Spleen (tissue), 11 donors: ENCODE measurements around the gene ITPR1. TPM values are rescaled to one million over a fixed set of nuclear protein-coding genes. Genes with fewer than 3 reads are reported as not detected.

Source experiments
- DNase-seq: peaks from one replicate; pipeline ENCODE4 v3.0.0-alpha.2; 2020
- H3K27ac ChIP-seq, 8 donors: fragments of 200-600 bp; sonication (generic) in 7 of 8; 1 replicate in 4 of 8; 2 replicates in 4 of 8; pipeline versions ENCODE4 v1.5.0 to v1.8.0; 2016 to 2021; ENCODE audit warnings: inconsistent platforms in 4 of 8, mild to moderate bottlenecking in 4 of 8, moderate library complexity in 1 of 8
- H3K27me3 ChIP-seq, 7 donors: fragments of 200-600 bp; sonication (generic) in 6 of 7; replicated peaks in 1 of 7; 1 replicate in 4 of 7; 2 replicates in 3 of 7; pipeline versions ENCODE4 v1.5.0 to v1.8.0; 2016 to 2021; ENCODE audit warnings: inconsistent platforms in 3 of 7, mild to moderate bottlenecking in 1 of 7
- H3K36me3 ChIP-seq, 6 donors: fragments of 200-600 bp; sonication (generic) in 5 of 6; 1 replicate in 4 of 6; 2 replicates in 2 of 6; pipeline versions ENCODE4 v1.5.0 to v1.8.0; 2016 to 2021; ENCODE audit warnings: inconsistent platforms in 2 of 6
- H3K4me1 ChIP-seq, 6 donors: fragments of 200-600 bp; sonication (generic) in 5 of 6; 1 replicate in 3 of 6; 2 replicates in 3 of 6; pipeline versions ENCODE4 v1.5.0 to v1.8.0; 2016 to 2021; ENCODE audit warnings: inconsistent platforms in 3 of 6
- H3K4me3 ChIP-seq, 8 donors: fragments of 200-600 bp; sonication (generic) in 7 of 8; 1 replicate in 4 of 8; 2 replicates in 4 of 8; pipeline versions ENCODE4 v1.5.0 to v1.8.0; 2016 to 2021; ENCODE audit warnings: inconsistent platforms in 4 of 8, mild to moderate bottlenecking in 4 of 8, moderate library complexity in 2 of 8
- H3K9me3 ChIP-seq, 8 donors: fragments of 200-600 bp; sonication (generic) in 7 of 8; 1 replicate in 4 of 8; 2 replicates in 4 of 8; pipeline versions ENCODE4 v1.5.0 to v1.8.0; 2016 to 2021; ENCODE audit warnings: inconsistent platforms in 4 of 8
- POLR2A ChIP-seq, 3 donors: fragments of 450-650 bp; IDR thresholded peaks; one replicate each; pipeline ENCODE4 v1.5.1; 2017; ENCODE audit warnings: antibody characterized with exemption in 3 of 3, mild to moderate bottlenecking in 1 of 3
- POLR2AphosphoS5 ChIP-seq, 3 donors: sonication (generic); formaldehyde crosslinking; IDR thresholded peaks; one replicate each; pipeline ENCODE4 v1.5.1; 2017; ENCODE audit warnings: antibody characterized with exemption in 3 of 3
- WGBS, 5 donors: extraction: QIAGEN DNeasy Blood & Tissue Kit in 3 of 5; methylation state at CpG; one replicate each; pipeline versions ENCODE4 v1.1.5 to v1.1.7; 2013 to 2018; 5-methylcytosine and 5-hydroxymethylcytosine counted together
- intact Hi-C: fragments of 100-400 bp; cut with DNase I; formaldehyde crosslinking; loops from one replicate; pipeline ENCODE4 v1.15.0; 2023; ENCODE audit warnings: low total_unique reads
- polyA plus RNA-seq, 3 donors: library from polyadenylated mRNA; stranded (reverse); fragments of 200-250 nt; gene quantifications; one replicate each; pipeline ENCODE4 v1.2.1, GENCODE V29; 2013
- total RNA-seq, 7 donors: library from RNA; depleted of rRNA in 3 of 7; stranded (reverse); fragments of >200 nt in 3 of 7; fragmentation: NEBNext Ultra II Directional in 4 of 7; extraction: Animal tissue kit (Norgen Biotek cat#: 25700) in 4 of 7; gene quantifications; one replicate each; pipeline versions ENCODE4 v1.1.0 to v1.2.1, GENCODE V29; 2016 to 2021
- TF ChIP-seq, protein P1 (sequence below), 11 experiments: fragments of 200-600 bp in 7 of 11; fragments of 450-650 bp in 4 of 11; sonication (generic) in 4 of 11; IDR thresholded peaks in 8 of 11; conservative IDR thresholded peaks in 3 of 11; 1 replicate in 7 of 11; 2 replicates in 4 of 11; pipeline versions ENCODE4 v1.4.0 to v1.8.0; 2016 to 2021; ENCODE audit warnings: antibody characterized with exemption in 11 of 11, inconsistent platforms in 4 of 11, mild to moderate bottlenecking in 1 of 11
- donor health status: healthy with polysubstance abuse.
- donor health status: DM: no; HTN: no; CAD: no; lungs with moderate emphysema.
- donor health status: DM: no; HTN: no; CAD: no.
- donor health status: Bipolar disorder and iron deficiency.
- donor health status: healthy.
- donor health status: DM: no; HTN: no; CAD: no.
- donor health status: DM: yes; HTN: yes; CAD: no.

The ITPR1 gene
- total and polyA plus RNA-seq, 10 donors: 17.5 to 194 (median 129) TPM

DNA sequence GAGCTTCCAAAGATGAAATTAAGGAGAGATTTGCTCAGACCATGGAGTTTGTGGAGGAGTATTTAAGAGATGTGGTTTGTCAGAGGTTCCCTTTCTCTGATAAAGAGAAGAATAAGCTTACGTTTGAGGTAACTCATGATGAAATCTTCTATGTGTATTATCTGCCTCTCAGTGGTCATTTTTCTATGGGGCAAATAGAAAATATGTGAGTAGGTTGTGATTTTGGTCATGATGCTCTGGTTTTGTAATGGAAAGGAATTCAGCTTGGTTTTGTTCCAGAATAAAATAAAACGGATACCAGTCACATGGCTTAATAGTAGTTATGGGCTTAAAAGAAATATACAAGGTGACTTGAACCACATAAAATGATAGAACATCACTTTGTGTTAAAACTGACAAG lies 181.1 kb downstream of the ITPR1 start:
- TF ChIP-seq POLR2AphosphoS5 (IDR thresholded peaks at IDR 0.05) (no peak), POLR2A (IDR thresholded peaks at IDR 0.05) (no peak)
- TF ChIP-seq, protein P1, sequence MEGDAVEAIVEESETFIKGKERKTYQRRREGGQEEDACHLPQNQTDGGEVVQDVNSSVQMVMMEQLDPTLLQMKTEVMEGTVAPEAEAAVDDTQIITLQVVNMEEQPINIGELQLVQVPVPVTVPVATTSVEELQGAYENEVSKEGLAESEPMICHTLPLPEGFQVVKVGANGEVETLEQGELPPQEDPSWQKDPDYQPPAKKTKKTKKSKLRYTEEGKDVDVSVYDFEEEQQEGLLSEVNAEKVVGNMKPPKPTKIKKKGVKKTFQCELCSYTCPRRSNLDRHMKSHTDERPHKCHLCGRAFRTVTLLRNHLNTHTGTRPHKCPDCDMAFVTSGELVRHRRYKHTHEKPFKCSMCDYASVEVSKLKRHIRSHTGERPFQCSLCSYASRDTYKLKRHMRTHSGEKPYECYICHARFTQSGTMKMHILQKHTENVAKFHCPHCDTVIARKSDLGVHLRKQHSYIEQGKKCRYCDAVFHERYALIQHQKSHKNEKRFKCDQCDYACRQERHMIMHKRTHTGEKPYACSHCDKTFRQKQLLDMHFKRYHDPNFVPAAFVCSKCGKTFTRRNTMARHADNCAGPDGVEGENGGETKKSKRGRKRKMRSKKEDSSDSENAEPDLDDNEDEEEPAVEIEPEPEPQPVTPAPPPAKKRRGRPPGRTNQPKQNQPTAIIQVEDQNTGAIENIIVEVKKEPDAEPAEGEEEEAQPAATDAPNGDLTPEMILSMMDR (IDR thresholded peaks at IDR 0.05 in 8 of 11, conservative IDR thresholded peaks at IDR 0.05 in 3 of 11): no peak
- intact Hi-C loops: no loop called here
- Histone ChIP-seq H3K4me3 (no peak overlapping the region), H3K4me1 (no peaks in the 10 kb centered on the region), H3K27ac (no peak overlapping the region), H3K36me3 (peaks cover 4 to 100% (median 73%) of the 10 kb centered on the region in 6 donors), H3K9me3 (no peaks in the 10 kb centered on the region), H3K27me3 (no peaks in the 10 kb centered on the region)
- no peak for DNase-seq
- 68 to 85% (median 76%) methylated on average over 2 of the region's 2 CpGs for WGBS, 5 donors

GRCh38 chr3:4675704-4676103 lies 182.6 kb downstream of the ITPR1 start:
- Histone ChIP-seq H3K27me3 (no peaks in the 10 kb centered on the region), H3K4me3 (no peak overlapping the region), H3K27ac (no peak overlapping the region), H3K4me1 (no peaks in the 10 kb centered on the region), H3K9me3 (no peaks in the 10 kb centered on the region), H3K36me3 (peaks cover 4 to 100% (median 67%) of the 10 kb centered on the region in 6 donors)
- DNase-seq: no peak
- WGBS, 5 donors: 75 to 97% (median 89%) methylated on average over 1 of the region's 1 CpG
- TF ChIP-seq POLR2AphosphoS5 (IDR thresholded peaks at IDR 0.05): no peak
- TF ChIP-seq, protein P1 (IDR thresholded peaks at IDR 0.05 in 8 of 11, conservative IDR thresholded peaks at IDR 0.05 in 3 of 11): no peak
- intact Hi-C loops: no loop called here

DNA sequence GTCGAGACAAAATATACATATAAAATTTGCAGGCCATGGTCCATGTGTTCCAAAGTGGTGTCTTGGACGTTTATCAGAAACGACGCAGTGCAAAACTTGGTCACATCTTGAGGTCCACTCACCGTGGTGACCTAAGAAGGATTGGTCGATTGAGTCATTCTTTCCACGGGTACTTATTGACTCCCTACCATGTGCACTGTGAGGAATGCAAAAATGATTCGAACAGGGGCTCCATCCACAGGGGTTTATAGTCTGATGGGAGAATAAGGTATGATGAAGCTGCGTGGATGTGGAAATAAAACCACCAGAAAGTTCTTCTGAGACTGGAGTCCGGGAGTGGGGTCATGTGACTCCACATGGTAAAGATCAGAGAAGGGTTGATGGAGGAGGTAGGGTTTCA lies 185.2 kb downstream of the ITPR1 start:
- Histone ChIP-seq H3K4me3 (no peak overlapping the region), H3K27me3 (no peaks in the 10 kb centered on the region), H3K4me1 (no peaks in the 10 kb centered on the region), H3K36me3 (peaks cover 2 to 100% (median 58%) of the 10 kb centered on the region in 6 donors), H3K27ac (no peak overlapping the region), H3K9me3 (no peaks in the 10 kb centered on the region)
- no peak for TF ChIP-seq POLR2A (IDR thresholded peaks at IDR 0.05)
- TF ChIP-seq POLR2AphosphoS5 (IDR thresholded peaks at IDR 0.05): no peak
- TF ChIP-seq, protein P1 (IDR thresholded peaks at IDR 0.05 in 8 of 11, conservative IDR thresholded peaks at IDR 0.05 in 3 of 11): no peak
- intact Hi-C loops: no loop called here
- DNase-seq: no peak
- 83 to 96% (median 95%) methylated on average over 10 of the region's 10 CpGs for WGBS, 5 donors

GRCh38 chr3:4680227-4680691 lies 187.1 kb downstream of the ITPR1 start:
- Histone ChIP-seq H3K4me1 (no peaks in the 10 kb centered on the region), H3K4me3 (no peak overlapping the region), H3K9me3 (no peaks in the 10 kb centered on the region), H3K27me3 (no peaks in the 10 kb centered on the region), H3K36me3 (peaks cover 3 to 100% (median 63%) of the 10 kb centered on the region in 6 donors), H3K27ac (no peak overlapping the region)
- DNase-seq: no peak
- WGBS, 5 donors: 94 to 98% (median 97%) methylated on average over 3 of the region's 3 CpGs
- TF ChIP-seq, protein P1 (IDR thresholded peaks at IDR 0.05 in 8 of 11, conservative IDR thresholded peaks at IDR 0.05 in 3 of 11): no peak
- no peak for TF ChIP-seq POLR2A (IDR thresholded peaks at IDR 0.05)
- no peak for TF ChIP-seq POLR2AphosphoS5 (IDR thresholded peaks at IDR 0.05)
- intact Hi-C loops: no loop called here
